PC-9 (cell line): ENCODE data around the gene ARHGAP26.

ENCODE experiments used
- EZH2 ChIP-seq: fragments of 200-600 bp; sonication (generic); IDR thresholded peaks from 2 replicates; pipeline ENCODE4 v1.8.0; 2017; ENCODE audit warnings: antibody characterized with exemption, low read depth
- TF ChIP-seq, protein P1 (sequence below): fragments of 200-600 bp; sonication (generic); conservative IDR thresholded peaks from 2 replicates; pipeline ENCODE4 v1.6.1; 2017; ENCODE audit warnings: mixed run types, antibody characterized with exemption, mild to moderate bottlenecking, moderate library complexity

DNA sequence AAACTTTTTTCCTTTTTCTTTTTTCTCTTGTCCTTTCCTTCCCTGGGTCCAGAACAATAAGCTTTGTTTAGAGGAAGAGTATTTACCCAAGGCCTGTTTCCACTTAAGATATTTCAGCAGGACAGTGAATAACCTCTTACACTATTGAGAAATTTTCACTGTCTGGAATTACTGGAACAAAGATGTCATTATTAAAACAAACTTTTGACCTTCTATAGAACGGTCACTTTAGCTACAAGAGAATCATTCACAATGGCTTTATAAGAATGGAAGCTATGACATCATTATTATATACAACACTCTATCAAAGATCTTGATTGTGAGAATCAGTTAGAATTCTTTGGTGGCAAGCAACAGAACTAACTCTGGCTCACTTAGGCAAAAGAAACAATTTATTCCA is 22.0 kb upstream of the ARHGAP26 start:
- TF ChIP-seq, protein P1, sequence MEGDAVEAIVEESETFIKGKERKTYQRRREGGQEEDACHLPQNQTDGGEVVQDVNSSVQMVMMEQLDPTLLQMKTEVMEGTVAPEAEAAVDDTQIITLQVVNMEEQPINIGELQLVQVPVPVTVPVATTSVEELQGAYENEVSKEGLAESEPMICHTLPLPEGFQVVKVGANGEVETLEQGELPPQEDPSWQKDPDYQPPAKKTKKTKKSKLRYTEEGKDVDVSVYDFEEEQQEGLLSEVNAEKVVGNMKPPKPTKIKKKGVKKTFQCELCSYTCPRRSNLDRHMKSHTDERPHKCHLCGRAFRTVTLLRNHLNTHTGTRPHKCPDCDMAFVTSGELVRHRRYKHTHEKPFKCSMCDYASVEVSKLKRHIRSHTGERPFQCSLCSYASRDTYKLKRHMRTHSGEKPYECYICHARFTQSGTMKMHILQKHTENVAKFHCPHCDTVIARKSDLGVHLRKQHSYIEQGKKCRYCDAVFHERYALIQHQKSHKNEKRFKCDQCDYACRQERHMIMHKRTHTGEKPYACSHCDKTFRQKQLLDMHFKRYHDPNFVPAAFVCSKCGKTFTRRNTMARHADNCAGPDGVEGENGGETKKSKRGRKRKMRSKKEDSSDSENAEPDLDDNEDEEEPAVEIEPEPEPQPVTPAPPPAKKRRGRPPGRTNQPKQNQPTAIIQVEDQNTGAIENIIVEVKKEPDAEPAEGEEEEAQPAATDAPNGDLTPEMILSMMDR, result no peak
- TF ChIP-seq EZH2, result no peak
